Retina (tissue), 1 donor: ENCODE measurements around the gene TIMMDC1.
A peak's percentile ranks its signal among the peaks of the same experiment; 100 is the strongest.

ENCODE experiments used
- DNase-seq: peaks from one replicate; pipeline ENCODE4 v3.0.0-alpha.2; 2016

TIMMDC1 gene

GRCh38 chr3:119498186-119499011 is at the start of gene TIMMDC1:
Gene TIMMDC1, plus strand, starts transcription at chr3:119498547. Its CDS starts 187 bp downstream, at chr3:119498734.
- DNase-seq: peak; percentile 99

GRCh38 chr3:119453822-119454221 is 44.5 kb upstream of the TIMMDC1 start:
- DNase-seq: no peak

- no peak for DNase-seq
Measured at GRCh38 chr3:119456469-119456868, 41.9 kb upstream of the TIMMDC1 start.

GRCh38 chr3:119457246-119457645 is 41.1 kb upstream of the TIMMDC1 start:
- DNase-seq: no peak

GRCh38 chr3:119463171-119464169 is 34.9 kb upstream of the TIMMDC1 start, which contains the start of gene TMEM39A:
Gene TMEM39A, minus strand, starts transcription at chr3:119463615. Its CDS starts 1,541 bp downstream, at chr3:119462074.
- peak; percentile 98 for DNase-seq

- DNase-seq: no peak
Measured at GRCh38 chr3:119468041-119468440, 30.3 kb upstream of the TIMMDC1 start.

GRCh38 chr3:119469418-119470189 is 28.7 kb upstream of the TIMMDC1 start:
- peak; percentile 1 for DNase-seq

GRCh38 chr3:119470866-119471265 is 27.5 kb upstream of the TIMMDC1 start:
- DNase-seq: no peak

GRCh38 chr3:119481079-119481478 is 17.3 kb upstream of the TIMMDC1 start:
- DNase-seq: no peak

- DNase-seq: no peak
Measured at GRCh38 chr3:119483101-119483500, 15.2 kb upstream of the TIMMDC1 start.

GRCh38 chr3:119485563-119485962 is 12.8 kb upstream of the TIMMDC1 start:
- DNase-seq: no peak

- DNase-seq: no peak
Measured at GRCh38 chr3:119490153-119490552, 8.2 kb upstream of the TIMMDC1 start.

- DNase-seq: no peak
Measured at GRCh38 chr3:119492128-119492527, 6.2 kb upstream of the TIMMDC1 start.

GRCh38 chr3:119492810-119493209 is 5.5 kb upstream of the TIMMDC1 start:
- DNase-seq: no peak

- no peak for DNase-seq
Measured at GRCh38 chr3:119494597-119494996, 3.8 kb upstream of the TIMMDC1 start.

- DNase-seq: peak; percentile 48
Measured at GRCh38 chr3:119497820-119498185, 544 bp upstream of the TIMMDC1 start.

- no peak for DNase-seq
Measured at GRCh38 chr3:119500265-119500664, 1.9 kb downstream of the TIMMDC1 start.

- DNase-seq: no peak
Measured at GRCh38 chr3:119500901-119501300, 2.6 kb downstream of the TIMMDC1 start.

GRCh38 chr3:119506631-119507030 is 8.3 kb downstream of the TIMMDC1 start:
- DNase-seq: no peak

- DNase-seq: no peak
Measured at GRCh38 chr3:119507404-119507803, 9.1 kb downstream of the TIMMDC1 start.

GRCh38 chr3:119508172-119508845 is 10.0 kb downstream of the TIMMDC1 start:
- DNase-seq: no peak

- DNase-seq: no peak
Measured at GRCh38 chr3:119510690-119511089, 12.3 kb downstream of the TIMMDC1 start.
